HG02588 (cell line): ENCODE data around the gene WARS2.

Experiments used
- ATAC-seq: cut with Tn5 transposase; IDR thresholded peaks from one replicate; pipeline ENCODE4 v1.9.1; 2021; ENCODE audit warnings: mild to moderate bottlenecking, moderate library complexity; ENCODE audit not compliant: unreplicated experiment

WARS2 gene

GRCh38 chr1:118986555-118987467 lies 153.6 kb downstream of the WARS2 start:
- ATAC-seq: no peak

GRCh38 chr1:118985640-118986554 lies 154.6 kb downstream of the WARS2 start:
- no peak for ATAC-seq

GRCh38 chr1:118984722-118985639 lies 155.5 kb downstream of the WARS2 start:
- no peak for ATAC-seq

GRCh38 chr1:118984086-118984721 lies 156.2 kb downstream of the WARS2 start:
- no peak for ATAC-seq

- ATAC-seq: no peak
These were observed 156.9 kb downstream of the WARS2 start for GRCh38 chr1:118983558-118984041.

- no peak for ATAC-seq
These were observed 157.5 kb downstream of the WARS2 start for GRCh38 chr1:118982821-118983557.

GRCh38 chr1:118982266-118982665 lies 158.2 kb downstream of the WARS2 start:
- no peak for ATAC-seq

- no peak for ATAC-seq
These were observed 159.0 kb downstream of the WARS2 start for GRCh38 chr1:118981436-118981835.
